Hematopoietic multipotent progenitor cell treated with erythropoietin and hydrocortisone succinate and interleukin-3 and kit ligand, for 17 days (in vitro differentiated cells): ENCODE data around the gene SPACA9.

Experiments used
- DNase-seq: peaks from one replicate; pipeline ENCODE4 v3.0.0-alpha.2; 2015; ENCODE audit warnings: low spot score

The SPACA9 gene

DNA sequence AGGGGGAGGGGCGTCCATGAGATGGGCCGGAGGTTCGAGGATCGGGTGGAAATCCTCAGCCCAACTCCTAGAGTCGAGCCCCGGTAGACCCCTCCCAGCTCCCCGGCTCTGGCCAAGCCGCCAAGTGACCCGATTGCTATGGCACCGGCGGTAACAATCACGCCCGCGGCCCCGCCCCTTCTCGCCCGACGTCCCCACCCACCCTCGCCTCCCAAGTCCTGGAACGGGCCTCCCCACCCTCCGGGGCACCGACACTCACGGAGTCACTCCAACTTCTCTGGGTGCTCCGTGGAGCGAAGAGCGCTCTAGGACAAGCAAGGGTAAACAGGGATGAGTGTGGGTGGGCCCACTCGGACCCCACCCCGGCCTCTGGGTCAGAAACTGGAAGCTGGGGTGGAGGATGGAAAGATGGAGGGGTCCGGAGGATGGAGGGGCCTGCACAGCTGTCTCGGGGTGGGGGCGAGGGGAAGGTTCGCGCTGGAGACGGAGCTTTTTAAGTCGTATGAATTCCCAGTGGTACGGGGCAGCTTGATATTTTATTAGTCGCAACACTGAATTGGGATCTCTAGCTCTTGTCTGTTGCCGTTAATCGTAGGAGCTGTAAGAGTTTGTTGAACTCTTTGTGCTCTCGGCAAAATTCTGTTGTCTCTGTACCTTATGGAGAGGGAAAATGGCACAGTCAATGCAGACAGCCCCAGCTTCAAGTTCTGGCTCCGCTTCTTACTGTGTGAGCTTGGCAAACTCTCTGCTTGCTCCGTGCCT, at the start of gene SPACA9:
Gene SPACA9 (plus strand): TSS at position 204 of the 762 bp plus-strand sequence. CDS start 5,050 bp downstream, outside the sequence.
- DNase-seq, result peak; percentile 39

DNA sequence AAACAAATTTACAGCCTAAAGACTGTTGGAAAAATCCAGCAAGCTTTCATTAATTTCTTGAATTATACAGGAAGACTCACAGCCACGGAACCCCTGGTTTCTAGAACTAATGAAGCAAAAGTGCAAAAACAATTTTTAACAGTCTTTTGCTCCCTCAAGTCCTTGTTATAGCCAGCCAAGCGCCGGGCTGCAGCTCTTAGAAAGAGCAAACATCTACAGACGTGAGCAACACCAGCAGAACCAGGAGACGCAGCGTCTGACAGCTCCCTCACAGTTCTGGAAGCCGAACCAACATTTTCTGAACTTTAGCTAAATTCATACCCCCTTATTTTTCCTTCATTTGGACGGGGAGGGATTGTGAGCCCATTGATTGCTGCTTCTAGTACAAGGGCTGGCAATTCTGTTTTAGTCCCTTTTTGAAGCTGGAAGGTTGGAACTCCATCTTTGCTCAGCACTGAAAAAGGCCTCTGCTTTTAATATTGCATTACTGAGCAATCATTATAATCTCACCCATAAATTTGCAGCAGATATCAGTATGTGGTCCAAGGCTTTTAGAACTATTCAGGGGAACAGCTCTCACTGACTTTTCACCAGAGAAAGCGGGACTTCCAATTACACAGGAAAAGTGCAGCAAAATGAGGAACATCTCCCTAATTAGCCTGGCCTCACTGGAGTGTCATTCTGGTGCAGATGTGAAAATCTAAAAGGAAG, 46.4 kb upstream of the SPACA9 start:
- no peak for DNase-seq

DNA sequence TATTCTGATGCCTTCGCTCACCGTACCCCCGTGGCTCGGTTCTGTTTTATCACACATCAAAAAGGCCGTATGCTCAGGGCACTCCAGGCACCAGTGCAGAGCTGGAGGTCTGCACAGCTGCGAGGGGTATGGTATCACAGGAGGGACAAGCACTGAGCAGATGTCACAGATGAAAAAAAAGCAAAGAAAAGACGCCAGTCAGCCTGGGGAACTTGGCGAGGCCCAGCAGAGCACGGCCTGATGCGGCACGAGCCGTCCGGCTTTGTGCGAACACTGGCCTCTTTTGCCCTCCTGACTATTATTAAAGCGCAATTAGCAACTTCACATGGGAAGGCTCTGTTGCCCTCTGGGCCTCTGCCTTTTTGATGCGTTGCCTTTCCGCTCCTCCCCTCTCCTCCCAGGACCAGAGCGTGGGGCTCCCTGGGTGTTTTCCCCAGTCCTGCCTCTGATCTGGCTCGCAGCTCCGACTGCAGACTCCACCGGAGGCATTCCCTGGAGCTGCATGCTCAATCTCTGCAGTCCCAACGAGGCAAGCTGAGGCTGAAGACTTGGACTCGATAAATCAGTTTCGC, 45.1 kb upstream of the SPACA9 start:
- DNase-seq, result no peak

DNA sequence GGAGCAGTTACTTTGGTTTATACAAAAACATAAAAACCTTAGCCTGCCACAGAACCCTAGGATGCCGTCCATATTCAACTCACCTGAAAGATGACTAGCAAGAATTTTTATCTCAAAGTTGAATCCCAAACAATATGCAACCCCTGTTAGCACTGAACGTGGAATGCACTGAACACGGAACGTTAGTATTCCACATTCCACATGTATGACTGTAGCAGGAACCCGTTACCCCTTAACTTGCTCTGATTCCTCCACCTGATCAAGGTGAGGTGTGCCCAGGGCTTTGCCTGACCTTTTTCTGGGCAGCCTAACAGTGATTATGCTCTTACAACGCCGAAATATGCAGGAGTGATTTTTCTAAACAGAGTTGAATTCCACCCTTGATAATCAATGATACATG, 44.4 kb upstream of the SPACA9 start:
- no peak for DNase-seq

DNA sequence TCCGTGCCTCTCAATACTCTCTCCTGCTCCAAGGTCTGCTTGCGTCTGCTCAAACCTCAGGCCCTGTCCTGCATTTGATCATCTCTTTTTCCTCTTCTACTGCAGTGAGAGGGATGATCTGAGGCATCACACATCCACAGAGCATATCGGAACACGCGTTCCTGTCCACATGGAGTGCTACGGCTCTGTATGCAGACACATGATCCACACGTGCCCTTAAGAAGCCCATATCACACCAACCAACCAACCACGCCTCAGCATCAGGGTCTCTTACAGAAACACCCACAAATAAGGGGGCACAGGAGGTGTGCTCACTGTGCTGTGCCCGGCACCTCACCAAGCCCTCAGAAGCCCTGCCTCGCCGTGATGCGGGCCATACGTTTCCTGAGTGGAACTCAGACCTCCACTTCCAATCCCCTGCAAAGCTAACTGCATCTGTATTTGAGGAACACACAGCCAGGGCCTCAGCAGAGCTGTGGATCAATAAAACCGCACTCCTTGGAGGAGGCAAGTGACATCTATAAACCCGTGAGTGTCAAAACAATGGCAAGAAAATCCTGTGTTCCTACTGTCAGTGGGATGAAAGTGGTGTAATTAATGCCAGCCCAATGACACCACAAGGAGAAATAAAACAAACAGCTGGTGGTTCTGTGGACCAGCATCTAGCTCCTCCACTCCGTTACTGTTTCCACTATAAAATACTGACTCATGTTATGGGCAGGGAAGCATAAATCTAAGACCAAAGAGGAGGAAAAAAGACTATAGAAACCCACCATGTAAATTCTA, 41.0 kb upstream of the SPACA9 start:
- DNase-seq, result no peak

DNA sequence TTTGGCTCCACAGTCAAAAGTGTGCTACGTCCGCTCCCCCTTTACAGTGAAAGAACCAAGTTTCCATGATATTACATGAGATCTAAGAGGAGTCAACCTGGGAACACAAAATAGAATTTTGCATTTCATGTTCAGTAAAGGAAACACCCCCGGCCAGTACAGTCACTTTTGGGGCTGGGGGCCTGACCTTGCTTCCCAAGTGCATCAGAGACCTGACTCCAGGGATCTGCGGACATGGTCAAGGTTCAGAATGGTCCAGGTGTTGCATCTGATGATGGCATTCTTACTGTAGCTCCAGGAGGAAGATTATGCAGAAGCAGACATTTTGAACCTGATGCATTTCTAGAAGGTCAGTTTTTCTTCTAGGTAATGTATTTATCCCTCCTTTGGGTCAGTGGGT, 40.4 kb upstream of the SPACA9 start:
- no peak for DNase-seq

DNA sequence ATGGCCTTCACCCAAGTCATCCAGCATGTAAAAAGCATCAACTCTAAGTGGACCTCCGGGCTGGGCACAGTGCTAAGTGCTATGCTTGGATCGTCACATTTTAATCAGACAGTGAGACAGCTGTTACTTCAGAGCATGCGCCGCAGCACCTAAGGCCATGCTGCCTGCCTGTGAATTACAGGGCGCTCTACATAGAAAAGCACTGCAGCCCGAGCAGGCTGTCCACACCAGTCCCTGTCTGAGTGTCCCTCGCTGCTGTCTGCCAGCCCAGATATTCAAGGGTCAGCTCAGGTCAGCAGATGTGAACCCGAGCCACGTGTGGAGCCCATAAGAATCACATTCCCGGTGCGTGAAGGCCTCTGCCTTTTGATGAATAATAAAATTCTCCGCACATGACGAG, 37.7 kb upstream of the SPACA9 start:
- DNase-seq, result no peak

DNA sequence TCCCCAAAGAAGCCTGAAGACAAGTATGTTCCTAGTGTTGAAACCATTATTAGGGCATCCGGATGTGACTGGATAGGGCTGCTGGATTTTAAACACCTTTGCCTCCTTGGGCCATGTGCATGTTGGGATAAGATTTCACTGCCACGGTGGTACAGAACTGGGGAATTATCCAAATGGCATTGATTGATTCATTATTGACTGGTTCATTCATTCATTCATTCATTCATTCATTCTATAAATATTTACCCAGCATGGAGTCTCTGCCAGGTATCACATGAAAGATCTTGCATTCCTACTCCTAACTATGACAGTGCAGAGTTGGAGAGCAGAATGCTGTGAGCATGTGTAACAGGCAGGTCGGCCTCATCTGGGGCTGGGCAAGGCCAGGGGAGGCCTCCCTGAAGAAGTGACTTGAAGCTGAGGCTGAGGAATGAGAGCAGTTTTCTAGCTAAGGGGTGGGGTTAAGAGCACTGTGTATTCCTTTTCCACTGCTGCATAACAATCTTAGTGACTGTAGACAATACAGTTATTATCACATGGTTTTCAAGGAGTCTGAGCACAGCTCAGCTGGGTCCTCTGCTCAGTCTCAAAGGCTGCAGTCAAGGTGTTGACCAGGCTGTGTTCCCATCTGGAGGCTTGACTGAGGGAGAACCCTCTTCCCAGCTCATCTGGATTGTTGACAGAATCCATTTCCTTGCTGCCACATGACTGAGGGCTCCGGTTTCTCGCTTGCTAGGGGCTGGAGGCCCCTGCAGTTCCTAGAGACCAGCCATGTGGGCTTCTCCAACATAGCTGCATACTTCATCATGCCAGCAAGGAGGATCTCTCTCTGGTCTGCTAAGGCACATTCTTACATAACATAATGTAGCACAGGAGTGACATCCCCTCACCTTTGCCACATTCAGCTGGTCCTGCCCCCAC, 36.3 kb upstream of the SPACA9 start:
- DNase-seq, result no peak

DNA sequence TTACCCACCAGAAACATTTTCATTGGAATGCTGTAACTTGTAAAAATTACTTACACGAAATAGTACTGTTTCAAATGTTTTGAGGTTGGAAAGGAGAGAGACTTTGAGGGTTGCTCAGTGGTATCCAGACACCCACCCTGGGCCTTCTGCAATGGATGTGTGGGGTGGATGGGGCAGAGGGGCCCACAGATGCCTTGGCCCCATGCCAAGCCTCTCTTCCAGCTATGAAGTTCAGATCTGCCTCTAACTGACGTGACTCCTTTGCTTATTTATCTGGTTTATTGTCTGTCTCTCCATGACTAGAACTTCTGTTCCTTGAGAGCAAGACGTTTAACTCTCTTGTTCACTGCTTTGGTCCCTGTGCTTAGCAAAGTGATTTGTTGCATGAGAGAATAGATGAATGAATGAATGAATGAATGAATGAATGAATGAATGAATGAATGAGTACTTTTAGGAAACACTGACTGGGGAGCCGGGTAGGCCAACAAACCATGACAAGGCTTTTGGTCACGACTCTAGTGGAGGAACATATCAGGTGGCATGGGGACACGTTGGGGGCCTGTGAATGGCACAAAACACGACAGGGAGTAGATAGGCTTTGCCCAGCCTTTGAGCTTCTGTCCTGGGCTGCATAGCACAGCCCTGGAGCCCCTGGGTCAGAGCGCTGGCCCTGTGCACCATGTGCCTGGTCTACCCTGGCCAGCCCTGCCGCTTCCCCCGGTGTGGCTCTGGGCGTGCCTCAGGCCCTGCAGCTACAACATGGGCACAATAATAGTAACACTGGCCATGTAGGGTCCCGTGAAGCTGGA, 32.4 kb upstream of the SPACA9 start:
- DNase-seq, result no peak

DNA sequence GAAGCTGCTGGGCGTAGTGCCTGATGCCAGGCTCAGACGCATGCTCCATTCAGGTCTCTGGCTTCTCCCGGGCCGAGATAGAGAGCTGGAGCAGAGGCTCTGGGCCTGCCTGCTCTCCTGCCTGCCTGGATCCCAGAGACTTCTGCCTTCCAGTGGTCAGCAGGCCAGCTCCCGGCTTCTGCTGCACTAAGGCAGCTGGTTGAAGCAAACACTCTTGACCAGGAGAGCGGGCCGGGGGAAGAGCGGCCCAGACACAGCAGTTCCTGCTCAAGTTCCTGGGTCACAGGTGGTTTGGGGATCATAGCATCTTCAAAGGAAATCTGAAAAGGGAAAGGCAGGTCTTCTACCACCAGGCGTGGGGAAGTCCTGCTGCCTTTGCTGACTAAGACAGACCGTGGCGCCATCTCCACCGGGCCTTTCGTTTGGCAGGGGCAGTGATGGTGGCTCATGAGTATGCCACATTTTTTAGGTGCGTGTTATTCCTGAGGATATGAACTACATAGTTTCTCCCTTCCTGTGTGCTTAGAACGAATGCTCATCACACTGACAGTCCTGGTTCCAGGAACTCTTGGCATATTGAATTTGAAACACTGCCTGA, 31.7 kb upstream of the SPACA9 start:
- DNase-seq, result no peak

DNA sequence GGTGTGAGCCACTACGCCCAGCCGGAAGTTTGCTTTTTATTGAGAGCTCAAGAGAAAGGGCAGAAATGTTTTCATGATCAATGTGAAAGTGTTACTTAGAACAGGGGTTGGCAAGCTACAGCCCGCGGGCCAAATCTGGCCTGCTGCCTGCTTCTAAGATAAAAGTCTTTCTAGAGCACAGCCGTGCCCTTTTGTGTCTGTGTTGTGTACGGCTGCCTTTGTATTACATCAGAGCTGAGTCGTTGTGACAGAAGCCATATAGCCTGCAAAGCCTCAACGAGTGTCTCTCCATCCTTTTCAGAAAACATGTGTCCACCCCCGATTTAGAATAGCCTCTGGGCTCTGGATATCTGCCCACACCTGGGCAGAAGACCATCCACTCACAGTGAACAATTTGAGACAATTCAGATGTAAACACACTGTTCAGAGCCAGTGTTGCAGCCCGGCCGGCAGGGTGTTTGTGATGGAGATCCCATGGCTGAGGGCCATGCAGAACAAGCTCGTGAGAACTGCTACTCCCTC, 29.5 kb upstream of the SPACA9 start:
- no peak for DNase-seq

DNA sequence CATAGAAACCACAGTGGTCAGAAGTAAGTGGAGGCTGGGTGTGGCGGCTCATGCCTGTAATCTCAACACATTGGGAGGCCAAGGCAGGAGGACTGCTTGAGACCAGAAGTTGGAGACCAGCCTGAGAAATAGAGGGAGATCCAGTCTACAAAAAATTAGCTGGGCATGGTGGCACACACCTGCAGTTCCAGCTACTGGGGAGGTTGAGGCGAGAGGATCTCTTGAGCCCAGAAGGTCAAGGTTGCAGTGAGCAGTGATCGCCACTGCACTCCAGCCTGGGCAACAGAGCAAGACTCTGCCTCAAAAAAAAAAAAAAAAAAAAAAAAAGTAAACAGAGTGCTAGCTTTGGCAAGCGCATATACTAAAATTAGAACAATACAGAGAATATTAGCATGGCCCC, 25.2 kb upstream of the SPACA9 start:
- no peak for DNase-seq

DNA sequence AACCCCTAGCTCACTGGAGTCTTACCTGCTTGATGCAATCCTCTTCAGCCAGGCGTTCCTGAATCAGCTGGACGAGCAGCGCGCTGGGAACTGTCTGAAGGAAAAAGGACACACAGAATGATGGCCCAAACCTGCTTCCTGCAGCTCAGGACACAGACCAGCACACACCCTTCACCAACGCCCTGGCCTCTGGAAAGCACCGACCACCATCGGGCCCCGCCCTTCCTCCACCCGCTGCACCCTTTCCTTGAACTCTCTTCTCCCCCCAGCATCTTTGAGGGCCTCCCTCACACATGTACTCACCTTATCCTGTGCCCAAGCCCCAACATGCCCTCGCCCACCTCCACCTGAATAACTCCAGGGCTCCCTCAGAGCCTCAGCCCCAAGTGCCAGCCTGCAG, 23.9 kb upstream of the SPACA9 start:
- DNase-seq, result no peak

DNA sequence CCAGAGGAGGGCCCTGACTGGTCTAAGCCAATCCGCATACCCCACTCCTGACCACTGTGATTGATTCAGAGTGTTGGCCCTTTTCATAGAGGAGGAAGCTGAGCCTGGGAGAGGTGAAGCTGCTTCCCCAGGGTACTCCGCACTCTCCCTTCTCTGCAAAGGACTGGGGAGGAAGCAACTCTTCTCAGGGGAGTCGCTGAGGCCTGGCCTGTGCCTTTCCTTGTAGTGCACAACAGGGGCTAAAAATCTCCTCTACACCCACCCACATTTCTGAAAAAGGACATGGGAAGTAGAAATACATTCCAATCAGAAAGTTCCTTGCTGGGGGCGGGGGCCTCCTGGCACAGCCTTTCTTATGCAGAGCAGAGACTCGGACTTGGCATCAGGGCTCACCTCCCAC, 22.8 kb upstream of the SPACA9 start:
- DNase-seq, result no peak

DNA sequence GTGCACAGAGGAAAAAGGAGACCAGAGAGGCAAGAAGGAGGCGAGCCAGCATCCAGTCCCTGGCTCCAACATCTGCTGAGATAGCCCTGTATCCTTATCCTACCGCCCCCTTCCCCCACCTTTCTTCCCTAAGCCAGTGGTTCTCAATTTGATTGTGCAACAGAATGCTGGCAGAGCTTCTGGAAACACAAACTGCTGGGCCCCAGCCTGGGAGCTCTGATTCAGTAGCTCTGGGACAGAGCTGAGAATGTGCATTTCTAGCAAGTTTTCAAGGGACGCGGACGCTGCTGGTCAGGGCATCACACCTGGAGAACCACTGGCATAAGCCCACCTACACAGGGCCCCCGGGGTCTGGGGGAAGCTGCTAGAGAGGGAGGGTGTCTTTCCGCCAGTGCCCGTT, 21.7 kb upstream of the SPACA9 start:
- no peak for DNase-seq

DNA sequence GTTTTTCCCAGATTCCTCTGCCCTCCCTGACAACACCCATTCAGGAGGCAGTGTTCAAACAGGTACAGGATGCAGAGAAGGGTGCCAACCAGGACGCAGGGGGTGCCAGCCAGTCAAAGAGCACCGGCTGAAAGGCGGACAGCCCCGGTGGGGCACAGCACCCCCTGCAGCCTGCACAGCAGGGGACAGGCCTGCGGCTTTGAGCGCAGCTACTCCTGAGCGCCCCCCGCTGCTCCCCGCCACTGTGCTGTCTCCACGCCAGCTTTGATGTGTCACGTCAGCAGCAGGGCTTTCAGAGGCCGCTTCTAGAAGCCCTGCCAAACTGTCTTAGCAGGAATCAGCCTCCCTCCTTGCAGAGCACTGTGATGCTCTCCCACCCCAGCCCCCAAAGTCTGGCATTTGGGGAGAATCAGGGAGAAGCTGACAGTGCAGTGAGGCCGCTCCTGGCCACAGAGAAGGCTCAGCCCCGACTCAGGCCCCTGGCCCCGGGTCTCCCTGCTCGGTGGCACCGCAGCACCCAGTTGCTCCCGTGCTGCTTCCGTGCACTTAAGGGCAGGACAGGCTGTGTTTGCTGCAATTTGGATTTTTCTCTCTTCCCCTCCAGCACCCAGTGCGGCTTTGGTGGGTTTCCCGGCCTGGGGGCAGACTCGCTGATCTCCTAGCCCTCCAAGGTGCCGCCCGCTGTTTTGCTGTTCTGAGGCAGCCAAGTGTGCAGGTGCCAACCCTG, 20.9 kb upstream of the SPACA9 start:
- DNase-seq, result no peak

DNA sequence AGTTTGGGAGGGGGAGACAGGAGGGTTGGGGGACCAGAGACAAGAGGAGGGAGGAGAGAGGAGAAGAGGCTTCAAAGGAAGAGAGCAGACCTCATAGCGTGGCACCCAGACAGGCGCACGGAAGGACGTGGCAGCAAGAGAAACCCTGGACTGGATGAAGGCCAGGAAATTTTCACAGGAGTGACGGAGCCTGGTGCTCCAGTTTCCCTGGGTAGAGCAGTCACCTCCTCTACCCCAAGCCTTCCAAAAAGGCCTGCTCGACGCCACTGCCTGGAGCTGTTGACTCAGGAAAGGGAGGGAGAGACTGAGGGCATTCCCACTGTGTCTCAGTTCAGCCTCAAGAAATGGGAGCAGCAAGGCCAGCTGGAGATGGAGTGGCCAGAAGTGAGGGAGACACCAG, 19.9 kb upstream of the SPACA9 start:
- DNase-seq, result no peak

DNA sequence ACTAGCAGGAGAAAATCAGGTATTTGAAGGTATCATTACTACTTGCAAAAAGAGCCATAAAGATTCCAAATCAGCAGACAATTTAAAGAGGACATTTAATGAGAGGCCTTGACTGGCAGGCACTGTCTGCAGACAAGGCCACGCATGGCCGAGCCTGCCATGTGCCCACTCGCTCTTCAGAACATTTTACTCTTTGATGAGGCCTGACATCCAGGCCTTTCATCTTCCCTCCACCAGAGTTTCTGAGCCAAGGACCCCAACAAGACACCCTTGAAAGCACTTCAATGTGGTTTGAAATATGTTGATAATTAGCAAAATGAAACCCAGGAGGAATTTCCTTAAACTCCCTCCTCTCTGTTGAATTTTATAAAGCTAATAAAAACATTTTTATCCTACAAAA, 17.0 kb upstream of the SPACA9 start:
- no peak for DNase-seq

DNA sequence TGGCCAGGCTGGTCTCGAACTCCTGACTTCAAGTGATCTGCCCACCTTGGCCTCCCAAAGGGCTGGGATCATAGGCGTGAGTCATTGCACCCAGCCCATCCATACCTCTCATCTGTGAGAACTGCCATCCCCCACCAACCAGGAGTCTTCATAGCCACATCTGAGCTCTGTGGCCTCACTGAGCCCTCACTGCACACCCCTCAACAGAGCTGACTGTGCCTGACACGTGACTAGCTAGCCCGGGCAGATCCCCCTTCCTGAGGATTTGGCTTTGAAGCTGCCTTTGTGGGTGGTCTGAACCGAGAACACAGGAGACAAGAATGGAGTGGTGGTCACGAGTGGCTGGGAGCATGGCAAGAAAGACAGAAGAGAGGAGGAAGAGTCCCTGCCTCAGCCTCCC, 16.2 kb upstream of the SPACA9 start:
- DNase-seq, result no peak
